ENCODE results near the gene FTSJ3.

Gene FTSJ3

DNA sequence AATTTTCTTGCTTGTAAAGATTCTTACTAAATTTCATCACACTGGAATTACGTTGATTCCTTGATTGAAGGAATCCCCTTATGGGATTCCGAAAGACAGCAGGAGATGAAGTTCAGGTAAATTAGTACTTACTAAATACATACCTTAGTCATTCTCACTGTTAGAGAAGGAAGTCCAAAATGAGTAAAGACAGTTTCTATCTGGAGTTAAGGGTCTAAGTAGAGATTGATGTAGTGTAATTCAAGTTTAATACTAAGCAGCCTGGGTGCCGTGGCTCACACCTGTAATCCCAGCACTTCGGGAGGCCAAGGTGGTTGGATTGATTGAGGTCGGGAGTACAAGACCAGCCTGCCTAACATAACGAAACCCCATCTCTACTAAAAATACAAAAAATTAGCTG is 43.9 kb downstream of the FTSJ3 start:
- DNase-seq = no peak

DNA sequence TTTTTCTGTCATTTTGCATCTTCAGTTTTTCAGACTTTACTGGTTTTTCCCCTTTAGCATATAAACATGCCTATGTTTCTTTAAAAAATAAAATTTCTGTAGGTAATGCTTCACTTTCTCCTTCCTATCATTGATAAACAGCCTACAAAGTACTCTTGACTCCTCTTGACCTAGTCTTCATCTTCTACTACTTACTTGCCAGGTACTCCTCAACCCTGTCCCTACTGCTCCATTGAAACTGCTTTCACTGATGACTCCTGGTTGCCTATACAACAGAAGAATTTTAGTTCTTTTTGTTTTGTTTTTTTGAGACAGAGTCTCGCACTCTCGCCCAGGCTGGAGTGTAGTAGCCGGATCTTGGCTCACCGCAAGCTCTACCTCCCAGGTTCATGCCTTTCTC is 46.5 kb downstream of the FTSJ3 start:
- no peak for DNase-seq

DNA sequence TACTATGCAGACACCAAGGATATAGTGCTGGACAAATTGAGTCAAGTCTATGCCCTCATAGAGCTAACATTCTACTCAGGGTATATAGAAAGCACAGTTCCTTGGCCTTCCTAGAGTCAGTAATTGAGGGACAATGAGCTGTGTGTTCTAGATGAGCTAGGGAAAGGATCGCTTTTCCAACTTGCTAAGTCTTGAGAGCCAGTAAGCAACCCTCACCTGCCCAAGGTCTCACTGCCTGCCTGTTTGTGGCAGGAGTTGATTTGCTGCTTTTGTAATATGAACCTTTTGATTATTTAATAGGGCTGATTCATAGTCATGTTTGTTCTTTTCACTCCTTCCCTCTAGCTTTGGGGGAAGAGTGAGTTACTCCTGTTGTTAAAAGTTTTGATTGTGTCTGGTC is 47.0 kb downstream of the FTSJ3 start:
- DNase-seq = no peak

DNA sequence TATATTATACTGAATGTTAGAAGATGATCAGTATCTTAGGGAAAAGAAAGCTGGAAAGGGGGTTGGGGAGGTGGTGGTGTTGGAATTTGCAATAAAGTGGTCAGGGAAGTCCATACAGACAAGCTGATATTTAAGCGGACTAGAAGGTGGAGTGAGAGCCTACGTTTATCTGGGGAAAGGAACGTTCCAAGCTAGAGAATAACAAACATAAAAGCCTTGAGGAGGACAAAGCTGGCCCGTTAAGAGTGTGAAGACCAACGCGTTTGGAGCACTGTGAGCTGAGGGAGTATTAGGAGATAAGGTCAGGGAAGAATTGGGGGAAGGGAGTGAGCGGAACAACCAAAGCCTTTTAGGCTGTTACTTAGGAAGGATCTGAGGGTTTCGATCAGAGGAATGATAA is 52.0 kb downstream of the FTSJ3 start:
- no peak for DNase-seq

DNA sequence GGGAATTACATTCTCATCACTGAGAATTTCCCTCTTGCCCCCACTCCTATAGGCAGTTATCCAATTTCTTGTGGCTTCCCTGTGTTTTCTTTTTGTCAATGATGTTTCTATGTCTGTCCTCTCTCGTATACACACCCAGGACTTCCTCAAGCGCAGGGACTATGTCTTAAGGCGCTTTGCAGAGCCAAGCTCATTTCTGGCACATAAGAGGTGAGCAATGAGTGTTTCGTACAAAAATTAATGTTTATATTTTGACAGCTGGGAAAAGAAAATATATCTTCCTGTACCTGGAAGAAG is 52.5 kb downstream of the FTSJ3 start:
- no peak for DNase-seq

DNA sequence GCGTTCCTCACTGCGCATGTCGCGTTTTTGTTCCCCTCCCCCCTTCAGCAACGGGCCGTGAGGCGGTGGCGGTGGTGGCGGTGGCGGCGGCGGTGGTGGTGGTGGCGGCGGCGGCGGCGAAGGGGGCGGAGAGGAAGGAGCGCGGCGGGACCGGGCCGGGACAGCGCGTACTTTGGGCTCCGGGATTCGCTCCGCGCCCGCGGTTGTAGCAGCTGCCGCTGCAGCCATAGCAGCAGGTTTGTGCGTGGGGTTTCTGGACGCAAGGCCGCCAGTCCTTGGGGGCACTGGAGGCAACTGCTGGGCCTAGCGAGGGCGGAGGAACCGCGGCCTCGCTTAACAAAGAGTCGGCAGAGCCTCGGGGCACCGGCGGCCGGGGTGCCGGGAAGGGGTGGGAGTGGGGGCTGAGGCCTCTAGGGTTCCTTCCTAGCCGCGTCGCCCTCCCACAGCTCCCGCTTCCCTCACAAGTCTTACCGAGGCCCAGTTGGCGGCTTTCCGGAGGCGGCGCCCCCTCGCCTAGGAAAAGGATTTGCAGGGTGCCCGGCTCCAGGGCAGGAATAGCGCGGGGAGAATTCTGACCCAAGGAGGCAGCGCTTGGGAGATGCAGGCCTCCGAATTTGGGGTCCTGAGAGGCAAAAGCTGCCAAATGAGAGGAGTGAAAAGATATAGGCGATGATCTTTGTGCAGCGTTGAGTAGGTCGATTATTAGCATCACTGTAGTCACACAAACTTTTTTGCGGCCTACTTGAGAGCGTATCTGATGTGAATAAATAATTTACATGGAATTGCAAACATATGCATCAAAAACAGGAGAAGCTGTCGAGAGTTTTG is 53.1 kb downstream of the FTSJ3 start, which contains the start of gene DDX42:
TSS of gene DDX42 (plus strand) at position 30 of the 828 bp plus-strand sequence. CDS start 12,880 bp downstream, outside the sequence.
- no peak for DNase-seq

DNA sequence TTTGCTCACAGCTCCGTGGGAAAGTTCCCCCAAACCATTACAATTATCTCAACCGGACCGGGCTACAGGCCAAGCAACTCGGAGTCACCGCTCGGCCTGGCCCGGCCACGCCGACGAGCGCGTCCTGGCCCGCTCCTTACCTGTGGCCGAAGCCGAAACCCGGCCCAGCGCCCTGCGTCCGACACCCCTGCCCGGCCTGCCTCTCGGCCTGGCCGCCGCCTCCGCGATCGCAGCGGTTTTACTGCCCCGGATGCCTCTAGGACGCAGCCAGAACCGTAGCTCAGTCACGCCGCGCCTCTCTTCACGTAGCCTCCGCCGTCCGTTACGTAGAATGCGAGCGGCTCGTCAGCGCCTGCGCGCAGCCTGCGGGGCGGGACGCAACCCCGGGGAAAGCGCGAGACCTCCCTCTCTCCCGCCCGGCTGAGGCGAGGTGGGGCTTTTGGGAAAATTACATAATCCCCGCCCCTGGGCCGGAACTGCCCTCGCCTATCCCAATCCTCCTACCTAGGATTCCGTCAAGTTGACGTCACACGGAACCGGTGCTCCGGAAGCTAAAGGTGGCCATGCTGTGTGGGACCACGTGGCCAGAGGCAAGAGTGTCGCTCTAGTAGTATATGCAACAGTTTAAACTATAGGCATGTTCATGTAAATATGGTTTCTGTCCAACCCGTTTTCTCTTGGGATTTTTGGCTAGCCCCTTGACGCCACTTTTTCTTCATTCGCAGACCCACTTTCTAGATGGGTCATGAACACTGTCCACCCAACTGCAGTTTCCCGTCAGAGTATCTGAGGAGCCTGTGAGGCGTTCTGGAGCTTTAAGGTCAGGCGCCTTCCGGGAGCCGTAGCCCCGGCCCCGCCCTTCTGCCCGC is 54.0 kb downstream of the FTSJ3 start, which contains the start of gene CCDC47:
TSS of gene CCDC47 (minus strand) at position 326 of the 869 bp plus-strand sequence. CDS start 7,422 bp downstream, outside the sequence.
- DNase-seq = peak; percentile 97

DNA sequence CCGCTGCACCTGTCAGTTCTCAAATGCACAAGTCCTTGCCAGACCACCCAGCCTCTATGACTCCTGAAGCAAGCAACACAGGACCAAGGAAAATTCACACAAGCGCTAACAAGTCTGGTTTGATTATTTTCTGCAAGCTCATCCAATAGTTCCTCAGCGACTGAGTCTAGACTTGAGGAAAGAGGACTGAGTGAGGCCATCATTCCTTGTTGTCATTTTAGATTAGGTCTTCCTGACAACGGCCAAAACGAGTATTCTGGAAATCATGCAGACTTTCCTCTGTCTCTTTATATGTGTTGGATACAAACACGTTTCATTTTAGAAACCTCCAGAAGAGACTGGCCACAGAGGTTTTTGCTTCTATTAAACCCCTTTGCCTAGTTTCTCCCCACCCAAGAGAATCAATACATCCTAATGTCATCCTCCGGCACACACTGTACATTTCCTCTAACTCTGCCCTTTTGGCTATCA is 54.6 kb downstream of the FTSJ3 start:
- no peak for DNase-seq
